ENCODE data around the gene DAPK1.

The DAPK1 gene

GRCh38 chr9:87515588-87516221 lies 18.0 kb downstream of the DAPK1 start:
- peak overlapping the region; percentile 52 for H3K9ac ChIP-seq
- peak overlapping the region; percentile 55 for H3K4me3 ChIP-seq
- peaks cover 19% of the 10 kb centered on the region for H4K20me1 ChIP-seq
- H3K9me3 ChIP-seq = no peaks in the 10 kb centered on the region
- peaks cover 73% of the 10 kb centered on the region for H3K4me1 ChIP-seq
- no peaks in the 10 kb centered on the region for H3K36me3 ChIP-seq
- peak overlapping the region; percentile 78; the same call in 1 of the 2 replicates for H3K27ac ChIP-seq
- H3K27me3 ChIP-seq = 0 out of 2 replicates have a peak, but pooled peaks cover 10% of the 10 kb centered on the region
- no peak for TF ChIP-seq Cebpa-rat (IDR thresholded peaks at IDR 0.05)
- peak overlapping the region; percentile 95 for H3K4me2 ChIP-seq

DNA sequence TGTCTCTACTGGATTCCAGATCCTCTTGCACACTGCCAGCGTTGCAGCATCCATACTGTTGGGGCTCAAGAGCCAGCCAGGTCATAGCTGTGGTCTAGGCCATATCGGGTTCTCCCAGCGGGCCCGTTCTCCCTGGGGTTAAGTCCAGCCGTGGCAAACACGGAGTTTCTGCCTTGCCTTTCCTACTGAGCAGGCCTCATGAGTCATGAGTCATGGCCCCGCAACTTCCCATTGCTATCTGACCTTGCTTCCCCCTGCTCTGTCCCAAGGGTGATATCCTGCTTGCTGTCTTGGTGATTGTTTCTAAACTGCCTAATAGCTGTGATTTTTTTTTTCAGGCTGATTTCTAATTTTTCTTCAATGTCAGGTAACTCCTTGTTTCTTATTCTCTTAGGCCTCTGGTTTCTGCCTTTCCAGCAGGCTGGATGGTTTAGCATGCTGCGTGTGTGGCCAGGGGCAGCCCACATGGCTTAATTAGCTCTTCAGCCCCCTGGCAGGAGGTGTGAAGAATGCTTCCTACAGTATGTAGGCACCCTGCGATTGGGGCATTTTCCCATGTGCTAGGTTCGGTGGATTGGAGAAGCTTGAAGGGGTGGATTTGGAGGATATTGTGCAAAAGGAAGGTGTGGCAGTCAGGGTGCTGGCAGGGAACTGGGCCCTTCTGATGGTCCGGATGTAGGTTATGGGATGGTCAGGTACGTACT lies 18.7 kb downstream of the DAPK1 start:
- Histone ChIP-seq H3K9me3 (0 out of 2 replicates have a peak, but pooled peaks cover 2% of the 10 kb centered on the region), H3K27ac (peak overlapping the region; percentile 78), H3K4me3 (peak overlapping the region; percentile 55), H3K9ac (peak overlapping the region; percentile 52), H3K4me2 (peak overlapping the region; percentile 95), H3K27me3 (0 out of 2 replicates have a peak, but pooled peaks cover 10% of the 10 kb centered on the region), H3K4me1 (peaks cover 73% of the 10 kb centered on the region), H4K20me1 (peaks cover 19% of the 10 kb centered on the region), H3K36me3 (no peaks in the 10 kb centered on the region)
- TF ChIP-seq Cebpa-rat (IDR thresholded peaks at IDR 0.05) = no peak

GRCh38 chr9:87516926-87517290 lies 19.2 kb downstream of the DAPK1 start:
- H3K27ac ChIP-seq = peak overlapping the region; percentile 78
- no peaks in the 10 kb centered on the region for H3K36me3 ChIP-seq
- peak overlapping the region; percentile 95 for H3K4me2 ChIP-seq
- peak overlapping the region; percentile 55 for H3K4me3 ChIP-seq
- H3K9me3 ChIP-seq = 0 out of 2 replicates have a peak, but pooled peaks cover 5% of the 10 kb centered on the region
- peaks cover 19% of the 10 kb centered on the region for H4K20me1 ChIP-seq
- peak overlapping the region; percentile 52; the same call in 1 of the 2 replicates for H3K9ac ChIP-seq
- no peak for TF ChIP-seq Cebpa-rat (IDR thresholded peaks at IDR 0.05)
- 0 out of 2 replicates have a peak, but pooled peaks cover 10% of the 10 kb centered on the region for H3K27me3 ChIP-seq
- peaks cover 73% of the 10 kb centered on the region for H3K4me1 ChIP-seq

DNA sequence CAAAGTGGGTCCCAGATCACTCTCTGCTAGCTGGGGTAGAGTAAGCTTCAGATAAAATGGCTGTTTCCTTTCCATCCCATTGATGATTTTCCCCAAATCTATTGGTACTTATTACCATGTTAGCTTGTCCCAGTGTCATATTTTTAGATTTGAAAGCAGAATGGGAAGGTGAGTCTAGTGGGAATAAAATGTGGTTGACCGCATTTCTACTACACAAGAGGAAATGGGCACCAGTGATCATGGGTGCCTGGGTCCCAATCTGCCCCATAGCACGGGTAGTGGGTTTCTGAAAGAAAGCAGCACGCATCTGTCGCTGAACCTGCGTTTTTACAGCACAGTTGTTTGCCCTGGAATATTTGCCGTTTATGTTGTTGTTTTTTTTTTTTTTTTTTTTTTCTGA lies 20.1 kb downstream of the DAPK1 start:
- Histone ChIP-seq H3K4me3 (peak overlapping the region; percentile 55), H3K27ac (peak overlapping the region; percentile 78; the same call in 1 of the 2 replicates), H3K9me3 (0 out of 2 replicates have a peak, but pooled peaks cover 5% of the 10 kb centered on the region), H3K4me2 (peak overlapping the region; percentile 95), H3K4me1 (peaks cover 73% of the 10 kb centered on the region), H3K9ac (peak overlapping the region; percentile 52; the same call in 1 of the 2 replicates), H4K20me1 (peaks cover 19% of the 10 kb centered on the region), H3K27me3 (0 out of 2 replicates have a peak, but pooled peaks cover 10% of the 10 kb centered on the region), H3K36me3 (no peaks in the 10 kb centered on the region)
- no peak for TF ChIP-seq Cebpa-rat (IDR thresholded peaks at IDR 0.05)

DNA sequence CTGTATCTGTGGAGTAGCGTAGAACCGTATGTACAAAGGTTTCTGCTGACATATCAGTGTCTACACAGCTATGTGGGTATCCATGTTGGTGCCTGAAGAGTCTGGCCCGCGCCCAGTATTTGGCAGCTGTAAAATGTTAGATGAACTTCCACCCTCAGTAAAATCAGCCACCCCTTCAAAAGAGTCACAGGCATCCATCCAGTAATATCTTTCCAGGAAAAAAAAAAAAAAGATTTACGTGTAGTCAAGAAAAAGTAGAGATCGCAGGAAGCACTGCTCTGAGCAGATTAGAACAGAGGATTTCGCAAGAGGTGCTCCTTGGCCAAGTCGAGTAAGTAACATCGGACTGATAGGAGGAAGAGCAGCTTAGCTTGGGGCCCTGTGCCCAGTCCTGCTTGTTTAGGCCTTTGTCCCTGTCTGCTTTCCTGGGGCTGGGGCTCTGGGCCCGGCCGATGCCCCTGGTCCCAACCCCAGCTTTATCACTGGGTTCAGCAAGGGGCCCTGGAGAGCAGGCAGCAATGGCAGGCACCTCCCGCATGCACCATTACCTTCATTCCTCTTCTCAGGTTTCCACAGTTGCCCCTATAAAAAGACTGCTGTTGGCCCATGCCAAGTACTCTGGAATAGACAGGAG lies 21.2 kb downstream of the DAPK1 start:
- TF ChIP-seq Cebpa-rat (IDR thresholded peaks at IDR 0.05) = peak; percentile 71; the same call in 1 of the 2 replicates
- Histone ChIP-seq H3K4me2 (peak overlapping the region; percentile 95), H3K27ac (no peak overlapping the region), H4K20me1 (peaks cover 19% of the 10 kb centered on the region), H3K4me1 (peaks cover 63% of the 10 kb centered on the region), H3K9me3 (0 out of 2 replicates have a peak, but pooled peaks cover 5% of the 10 kb centered on the region), H3K36me3 (no peaks in the 10 kb centered on the region), H3K4me3 (no peak overlapping the region), H3K27me3 (0 out of 2 replicates have a peak, but pooled peaks cover 10% of the 10 kb centered on the region), H3K9ac (no peak overlapping the region)

GRCh38 chr9:87519461-87519860 lies 21.8 kb downstream of the DAPK1 start:
- Histone ChIP-seq H3K36me3 (no peaks in the 10 kb centered on the region), H3K4me2 (0 out of 2 replicates have a peak overlapping the region, but pooled peaks have one; percentile 95)

DNA sequence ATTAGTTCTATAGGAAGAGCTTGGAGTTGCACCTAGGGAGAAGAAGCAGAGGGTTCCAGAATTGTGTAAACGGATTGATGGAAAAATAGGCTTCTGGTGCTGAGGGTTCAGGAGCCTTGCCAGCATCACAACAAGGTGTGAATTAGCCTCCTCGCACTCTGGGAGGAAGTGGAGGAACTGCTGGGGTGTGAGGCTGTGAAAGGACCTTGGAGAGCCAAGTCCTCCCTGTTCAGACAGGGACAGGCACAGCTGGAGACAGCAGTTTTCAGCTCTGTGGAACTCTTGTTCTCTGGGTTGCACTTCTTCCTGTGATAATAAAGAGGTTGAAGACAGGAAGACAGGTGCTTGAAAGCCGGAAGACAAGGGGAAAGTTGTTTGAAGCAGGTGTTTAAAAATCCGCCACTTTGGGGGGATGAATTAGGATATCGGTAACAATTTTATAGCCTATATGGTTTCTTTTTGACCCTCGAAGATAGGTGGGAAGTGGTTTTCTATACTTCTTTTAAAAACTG lies 22.6 kb downstream of the DAPK1 start:
- Histone ChIP-seq H3K4me3 (no peak overlapping the region), H3K4me1 (peaks cover 52% of the 10 kb centered on the region), H3K9ac (no peak overlapping the region), H3K36me3 (no peaks in the 10 kb centered on the region), H3K27me3 (0 out of 2 replicates have a peak, but pooled peaks cover 6% of the 10 kb centered on the region), H3K9me3 (0 out of 2 replicates have a peak, but pooled peaks cover 5% of the 10 kb centered on the region), H3K27ac (no peak overlapping the region), H4K20me1 (peaks cover 19% of the 10 kb centered on the region), H3K4me2 (no peak overlapping the region)
- TF ChIP-seq Cebpa-rat (IDR thresholded peaks at IDR 0.05) = no peak

More at GRCh38 chr9:87519461-87519860, 21.8 kb downstream of the DAPK1 start:
- no peak overlapping the region for H3K4me3 ChIP-seq
- 0 out of 2 replicates have a peak, but pooled peaks cover 5% of the 10 kb centered on the region for H3K9me3 ChIP-seq
- H3K4me1 ChIP-seq = peaks cover 58% of the 10 kb centered on the region
- no peak overlapping the region for H3K9ac ChIP-seq
- 0 out of 2 replicates have a peak, but pooled peaks cover 10% of the 10 kb centered on the region for H3K27me3 ChIP-seq
- TF ChIP-seq Cebpa-rat (IDR thresholded peaks at IDR 0.05) = no peak
- no peak overlapping the region for H3K27ac ChIP-seq
- peaks cover 19% of the 10 kb centered on the region for H4K20me1 ChIP-seq

GRCh38 chr9:87521834-87522233 lies 24.2 kb downstream of the DAPK1 start:
- H3K9me3 ChIP-seq = 0 out of 2 replicates have a peak, but pooled peaks cover 5% of the 10 kb centered on the region
- no peak for TF ChIP-seq Cebpa-rat (IDR thresholded peaks at IDR 0.05)
- H4K20me1 ChIP-seq = peaks cover 7% of the 10 kb centered on the region
- no peaks in the 10 kb centered on the region for H3K36me3 ChIP-seq
- no peak overlapping the region for H3K4me3 ChIP-seq
- H3K27me3 ChIP-seq = 0 out of 2 replicates have a peak, but pooled peaks cover 6% of the 10 kb centered on the region
- no peak overlapping the region for H3K4me2 ChIP-seq
- H3K27ac ChIP-seq = no peak overlapping the region
- H3K4me1 ChIP-seq = peaks cover 36% of the 10 kb centered on the region
- H3K9ac ChIP-seq = no peak overlapping the region

- Histone ChIP-seq H3K36me3 (no peaks in the 10 kb centered on the region), H3K4me2 (no peak overlapping the region), H3K4me1 (peaks cover 21% of the 10 kb centered on the region), H3K9me3 (0 out of 2 replicates have a peak, but pooled peaks cover 5% of the 10 kb centered on the region), H4K20me1 (no peaks in the 10 kb centered on the region), H3K4me3 (no peak overlapping the region), H3K27ac (no peak overlapping the region), H3K27me3 (0 out of 2 replicates have a peak, but pooled peaks cover 4% of the 10 kb centered on the region), H3K9ac (no peak overlapping the region)
- TF ChIP-seq Cebpa-rat (IDR thresholded peaks at IDR 0.05) = no peak
Observed at GRCh38 chr9:87524061-87524460, 26.4 kb downstream of the DAPK1 start.

Measured in BLaER1 (cell line).